HG02759 (cell line): ENCODE data around the gene AGAP2.
A peak's percentile ranks its signal among the peaks of the same experiment; 100 is the strongest.
"Not testable (repeated sequence)": the region's sequence is repeated elsewhere in the genome, so short reads cannot be mapped to it uniquely, and the experiment has no call there.

Experiments used
- ATAC-seq: cut with Tn5 transposase; IDR thresholded peaks from one replicate; pipeline ENCODE4 v1.9.1; 2021; ENCODE audit warnings: mild to moderate bottlenecking, moderate library complexity; ENCODE audit not compliant: unreplicated experiment

AGAP2 gene

GRCh38 chr12:57738661-57739237 is at the start of gene AGAP2:
AGAP2 (minus strand) TSS chr12:57738742; CDS start chr12:57738246, 496 bp downstream.
- no peak for ATAC-seq

GRCh38 chr12:57783861-57784260 is 45.3 kb upstream of the AGAP2 start:
- ATAC-seq: no peak

- no peak for ATAC-seq
Measured at GRCh38 chr12:57783466-57783801, 44.9 kb upstream of the AGAP2 start.

GRCh38 chr12:57782608-57783465 is 44.3 kb upstream of the AGAP2 start, which contains the start of gene TSFM:
TSFM (plus strand) TSS chr12:57782787; CDS start chr12:57782802, 15 bp downstream.
- ATAC-seq: peak; percentile 86

GRCh38 chr12:57782243-57782607 is 43.7 kb upstream of the AGAP2 start:
- ATAC-seq: no peak

GRCh38 chr12:57781801-57782200 is 43.3 kb upstream of the AGAP2 start:
- ATAC-seq: no peak

- ATAC-seq: no peak
Measured at GRCh38 chr12:57781244-57781643, 42.7 kb upstream of the AGAP2 start.

- ATAC-seq: no peak
Measured at GRCh38 chr12:57780284-57780897, 41.8 kb upstream of the AGAP2 start.

- ATAC-seq: no peak
Measured at GRCh38 chr12:57779736-57780135, 41.2 kb upstream of the AGAP2 start.

- no peak for ATAC-seq
Measured at GRCh38 chr12:57777911-57778310, 39.4 kb upstream of the AGAP2 start.

GRCh38 chr12:57777367-57777766 is 38.8 kb upstream of the AGAP2 start:
- ATAC-seq: no peak

- ATAC-seq: no peak
Measured at GRCh38 chr12:57776247-57776587, 37.7 kb upstream of the AGAP2 start.

GRCh38 chr12:57775563-57776246 is 37.2 kb upstream of the AGAP2 start:
- ATAC-seq: no peak

GRCh38 chr12:57775044-57775443 is 36.5 kb upstream of the AGAP2 start:
- ATAC-seq: no peak

- not testable (repeated sequence) for ATAC-seq
Measured at GRCh38 chr12:57774634-57775033, 36.1 kb upstream of the AGAP2 start.

GRCh38 chr12:57772429-57773322 is 34.1 kb upstream of the AGAP2 start, which contains the start of gene EEF1AKMT3:
EEF1AKMT3 (plus strand) TSS chr12:57772614; CDS start chr12:57772725, 111 bp downstream.
- ATAC-seq: no peak

GRCh38 chr12:57771873-57772428 is 33.4 kb upstream of the AGAP2 start, which contains the start of gene METTL1:
METTL1 (minus strand) TSS chr12:57772105; CDS start chr12:57772083, 22 bp downstream.
- ATAC-seq: peak; percentile 82

GRCh38 chr12:57771236-57771872 is 32.8 kb upstream of the AGAP2 start:
- ATAC-seq: peak; percentile 79

GRCh38 chr12:57770734-57771133 is 32.2 kb upstream of the AGAP2 start:
- no peak for ATAC-seq
